Gastroesophageal sphincter (tissue), 3 donors: ENCODE results near the gene PLA2G2A.
"Not testable (repeated sequence)": the region's sequence is repeated elsewhere in the genome, so short reads cannot be mapped to it uniquely, and the experiment has no call there.

ENCODE experiments used
- EP300 ChIP-seq: sonication (generic); formaldehyde crosslinking; IDR thresholded peaks from one replicate; pipeline ENCODE4 v1.6.1; 2017; ENCODE audit warnings: antibody characterized with exemption, mild to moderate bottlenecking
- POLR2A ChIP-seq, 2 donors: fragments of 450-650 bp; IDR thresholded peaks; one replicate each; pipeline ENCODE4 v1.6.1; 2017; ENCODE audit warnings: antibody characterized with exemption in 2 of 2, mild to moderate bottlenecking in 2 of 2, moderate library complexity in 1 of 2
- POLR2AphosphoS5 ChIP-seq: sonication (generic); formaldehyde crosslinking; IDR thresholded peaks from one replicate; pipeline ENCODE4 v1.6.1; 2017; ENCODE audit warnings: antibody characterized with exemption
- TF ChIP-seq, protein P1 (sequence below), 4 experiments: fragments of 200-600 bp in 2 of 4; fragments of 450-650 bp in 2 of 4; sonication (generic) in 1 of 4; IDR thresholded peaks; one replicate each; pipeline ENCODE4 v1.5.1; 2017 to 2019; ENCODE audit warnings: antibody characterized with exemption in 4 of 4, mild to moderate bottlenecking in 2 of 4, moderate library complexity in 2 of 4

DNA sequence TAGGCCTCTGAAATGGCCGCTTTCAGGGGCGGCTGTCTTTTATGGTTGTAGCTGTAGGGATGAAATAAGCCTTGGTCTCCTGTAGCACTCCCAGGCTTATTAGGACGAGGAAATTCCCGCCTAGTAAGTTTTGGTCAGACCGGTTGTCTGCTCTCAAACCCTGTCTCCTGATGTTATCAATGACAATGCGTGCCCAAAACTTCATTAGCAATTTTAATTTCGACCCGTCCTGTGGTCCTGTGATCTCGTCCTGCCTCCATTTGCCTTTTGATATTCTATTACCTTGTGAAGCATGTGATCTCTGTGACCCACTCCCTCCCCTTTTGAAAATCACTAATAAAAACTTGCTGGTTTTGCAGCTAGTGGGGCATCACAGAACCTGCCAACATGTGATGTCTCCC, 10.8 kb upstream of the PLA2G2A start:
- TF ChIP-seq, protein P1, sequence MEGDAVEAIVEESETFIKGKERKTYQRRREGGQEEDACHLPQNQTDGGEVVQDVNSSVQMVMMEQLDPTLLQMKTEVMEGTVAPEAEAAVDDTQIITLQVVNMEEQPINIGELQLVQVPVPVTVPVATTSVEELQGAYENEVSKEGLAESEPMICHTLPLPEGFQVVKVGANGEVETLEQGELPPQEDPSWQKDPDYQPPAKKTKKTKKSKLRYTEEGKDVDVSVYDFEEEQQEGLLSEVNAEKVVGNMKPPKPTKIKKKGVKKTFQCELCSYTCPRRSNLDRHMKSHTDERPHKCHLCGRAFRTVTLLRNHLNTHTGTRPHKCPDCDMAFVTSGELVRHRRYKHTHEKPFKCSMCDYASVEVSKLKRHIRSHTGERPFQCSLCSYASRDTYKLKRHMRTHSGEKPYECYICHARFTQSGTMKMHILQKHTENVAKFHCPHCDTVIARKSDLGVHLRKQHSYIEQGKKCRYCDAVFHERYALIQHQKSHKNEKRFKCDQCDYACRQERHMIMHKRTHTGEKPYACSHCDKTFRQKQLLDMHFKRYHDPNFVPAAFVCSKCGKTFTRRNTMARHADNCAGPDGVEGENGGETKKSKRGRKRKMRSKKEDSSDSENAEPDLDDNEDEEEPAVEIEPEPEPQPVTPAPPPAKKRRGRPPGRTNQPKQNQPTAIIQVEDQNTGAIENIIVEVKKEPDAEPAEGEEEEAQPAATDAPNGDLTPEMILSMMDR (IDR thresholded peaks at IDR 0.05), result not testable (repeated sequence)
- TF ChIP-seq EP300; POLR2A (IDR thresholded peaks at IDR 0.05); POLR2AphosphoS5: not testable (repeated sequence)
